Neural cell (in vitro differentiated cells): ENCODE results near the gene APBA2. TPM values are rescaled to one million over a fixed set of nuclear protein-coding genes. Genes with fewer than 3 reads are reported as not detected.

Source experiments
- H2AFZ ChIP-seq: fragments of 200-600, 300-800 bp; sonication (generic), shearing (Covaris generic); 2 replicates; pipeline ENCODE4 v1.6.0; 2014; ENCODE audit warnings: low read depth, mild to moderate bottlenecking, antibody characterized with exemption, low read length, moderate library complexity
- H3F3A ChIP-seq: fragments of 200-600 bp; shearing (Covaris generic); 2 replicates; pipeline ENCODE4 v1.6.1; 2016; ENCODE audit warnings: mild to moderate bottlenecking, moderate library complexity, mixed read lengths, antibody characterized with exemption, low read length; ENCODE audit not compliant: insufficient read depth, poor library complexity, severe bottlenecking
- H3K27ac ChIP-seq: fragments of 200-600, 300-800 bp; sonication (generic), shearing (Covaris generic); 2 replicates; pipeline ENCODE4 v1.5.1; 2014; ENCODE audit warnings: mild to moderate bottlenecking, low read length, moderate library complexity
- H3K27me3 ChIP-seq: fragments of 300-800, 200-600 bp; sonication (generic), shearing (Covaris generic); 2 replicates; pipeline ENCODE4 v1.6.0; 2014; ENCODE audit warnings: mild to moderate bottlenecking, low read depth, low read length, moderate library complexity; ENCODE audit not compliant: insufficient read depth
- H3K36me3 ChIP-seq: fragments of 300-800, 200-600 bp; sonication (generic), shearing (Covaris generic); 2 replicates; pipeline ENCODE4 v1.5.1; 2014; ENCODE audit warnings: mild to moderate bottlenecking, antibody characterized with exemption, low read length, moderate library complexity; ENCODE audit not compliant: insufficient read depth
- H3K4me2 ChIP-seq: fragments of 300-800, 200-600 bp; sonication (generic), shearing (Covaris generic); 2 replicates; pipeline ENCODE4 v1.6.0; 2014; ENCODE audit warnings: mild to moderate bottlenecking, low read length
- H3K4me3 ChIP-seq: fragments of 300-800, 200-600 bp; sonication (generic), shearing (Covaris generic); 2 replicates; pipeline ENCODE4 v1.5.1; 2014; ENCODE audit warnings: mild to moderate bottlenecking, low read length, moderate library complexity
- H3K79me2 ChIP-seq: fragments of 200-600 bp; shearing (Covaris generic); replicated peaks from 2 replicates; pipeline ENCODE4 v1.6.0; 2014; ENCODE audit warnings: mild to moderate bottlenecking, low read length, moderate library complexity; ENCODE audit not compliant: insufficient read depth
- H3K9ac ChIP-seq: fragments of 300-800, 200-600 bp; sonication (generic), shearing (Covaris generic); 2 replicates; pipeline ENCODE4 v1.6.1; 2016; ENCODE audit warnings: mild to moderate bottlenecking, low read length, mixed read lengths
- H3K9me2 ChIP-seq: fragments of 200-600 bp; shearing (Covaris generic); 2 replicates; pipeline ENCODE4 v1.6.1; 2016; ENCODE audit warnings: mild to moderate bottlenecking, low read length, mixed read lengths; ENCODE audit not compliant: insufficient read depth
- H3K9me3 ChIP-seq: fragments of 200-600, 300-800 bp; sonication (generic), shearing (Covaris generic); 2 replicates; pipeline ENCODE4 v1.6.1; 2016; ENCODE audit warnings: mild to moderate bottlenecking, mixed run types, low read length, moderate library complexity, mixed read lengths
- H4K20me1 ChIP-seq: fragments of 200-600 bp; shearing (Covaris generic); 2 replicates; pipeline ENCODE4 v1.6.1; 2016; ENCODE audit warnings: mild to moderate bottlenecking, mixed run types; ENCODE audit not compliant: insufficient read depth
- EP300 ChIP-seq: fragments of 450-650 bp; conservative IDR thresholded peaks from 2 replicates; pipeline ENCODE4 v1.6.1; 2014; ENCODE audit warnings: antibody characterized with exemption, mild to moderate bottlenecking, moderate library complexity; ENCODE audit not compliant: poor library complexity, severe bottlenecking
- EZH2 ChIP-seq: fragments of 200-600, 300-800 bp; shearing (Covaris generic), sonication (generic); IDR thresholded peaks from 2 replicates; pipeline ENCODE4 v1.6.1; 2014; ENCODE audit warnings: antibody characterized with exemption, low read length, borderline replicate concordance, mild to moderate bottlenecking; ENCODE audit not compliant: insufficient read depth, poor library complexity, severe bottlenecking
- MXI1 ChIP-seq: fragments of 450-650 bp; conservative IDR thresholded peaks from 2 replicates; pipeline ENCODE4 v1.6.1; 2014; ENCODE audit warnings: antibody characterized with exemption, mild to moderate bottlenecking; ENCODE audit not compliant: poor library complexity, severe bottlenecking
- POLR2AphosphoS5 ChIP-seq: IDR thresholded peaks from 2 replicates; pipeline ENCODE4 v1.6.1; 2012
- RAD21 ChIP-seq: fragments of 450-650 bp; conservative IDR thresholded peaks from 2 replicates; pipeline ENCODE4 v1.6.1; 2014; ENCODE audit warnings: antibody characterized with exemption, mild to moderate bottlenecking, moderate library complexity
- SMC3 ChIP-seq: fragments of 450-650 bp; conservative IDR thresholded peaks from 2 replicates; pipeline ENCODE4 v1.6.1; 2014; ENCODE audit warnings: antibody characterized with exemption, mild to moderate bottlenecking, moderate library complexity; ENCODE audit not compliant: poor library complexity
- TAF1 ChIP-seq: IDR thresholded peaks from 2 replicates; pipeline ENCODE4 v1.6.1; 2012; ENCODE audit warnings: low read depth
- polyA plus RNA-seq: library from polyadenylated mRNA; depleted of rRNA; stranded (reverse); fragments of >200 nt; gene quantifications from 2 replicates; pipeline ENCODE4 v1.2.3, GENCODE V29; 2014
- TF ChIP-seq, protein P1 (sequence below): IDR thresholded peaks from 2 replicates; pipeline ENCODE4 v1.6.1; 2012; ENCODE audit warnings: borderline replicate concordance
- TF ChIP-seq, protein P2 (sequence below): fragments of 450-650 bp; IDR thresholded peaks from 2 replicates; pipeline ENCODE4 v1.5.1; 2014; ENCODE audit warnings: antibody characterized with exemption, mild to moderate bottlenecking, moderate library complexity; ENCODE audit not compliant: poor library complexity, severe bottlenecking

APBA2 gene
- polyA plus RNA-seq, 1 donor from 2014 or later = 134 TPM

DNA sequence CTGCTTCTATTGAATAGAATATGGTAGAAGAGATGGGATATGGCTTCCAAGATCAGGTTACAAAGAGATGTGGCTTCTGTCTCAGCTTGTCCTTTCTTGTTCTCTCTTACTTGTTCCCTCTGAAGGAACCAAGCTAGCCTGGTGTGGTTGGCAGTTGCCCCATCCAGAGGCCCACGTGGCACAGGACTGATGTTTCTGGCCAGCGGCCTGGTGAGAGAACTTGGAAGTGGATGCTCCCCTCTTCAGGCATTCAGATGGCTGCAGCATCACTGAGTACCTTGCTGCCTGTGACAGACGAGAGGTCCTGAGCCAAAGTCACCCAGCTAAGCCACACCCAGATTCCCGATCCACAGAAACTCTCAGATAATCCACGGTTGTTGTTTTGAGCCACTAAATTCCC is 200.2 kb downstream of the APBA2 start:
- Histone ChIP-seq H3K9me3 (no peaks in the 10 kb centered on the region), H4K20me1 (no peaks in the 10 kb centered on the region), H3K27ac (no peak overlapping the region), H3K79me2 (no peaks in the 10 kb centered on the region), H3K27me3 (no peaks in the 10 kb centered on the region), H3K9ac (no peak overlapping the region), H3K4me2 (no peak overlapping the region), H3F3A (no peaks in the 10 kb centered on the region), H3K36me3 (no peaks in the 10 kb centered on the region), H2AFZ (no peak overlapping the region), H3K9me2 (no peaks in the 10 kb centered on the region), H3K4me3 (no peak overlapping the region)
- TF ChIP-seq MXI1 (no peak), TAF1 (no peak), RAD21 (no peak), SMC3 (no peak), EP300 (no peak), POLR2AphosphoS5 (no peak), EZH2 (no peak)
- TF ChIP-seq, protein P1, sequence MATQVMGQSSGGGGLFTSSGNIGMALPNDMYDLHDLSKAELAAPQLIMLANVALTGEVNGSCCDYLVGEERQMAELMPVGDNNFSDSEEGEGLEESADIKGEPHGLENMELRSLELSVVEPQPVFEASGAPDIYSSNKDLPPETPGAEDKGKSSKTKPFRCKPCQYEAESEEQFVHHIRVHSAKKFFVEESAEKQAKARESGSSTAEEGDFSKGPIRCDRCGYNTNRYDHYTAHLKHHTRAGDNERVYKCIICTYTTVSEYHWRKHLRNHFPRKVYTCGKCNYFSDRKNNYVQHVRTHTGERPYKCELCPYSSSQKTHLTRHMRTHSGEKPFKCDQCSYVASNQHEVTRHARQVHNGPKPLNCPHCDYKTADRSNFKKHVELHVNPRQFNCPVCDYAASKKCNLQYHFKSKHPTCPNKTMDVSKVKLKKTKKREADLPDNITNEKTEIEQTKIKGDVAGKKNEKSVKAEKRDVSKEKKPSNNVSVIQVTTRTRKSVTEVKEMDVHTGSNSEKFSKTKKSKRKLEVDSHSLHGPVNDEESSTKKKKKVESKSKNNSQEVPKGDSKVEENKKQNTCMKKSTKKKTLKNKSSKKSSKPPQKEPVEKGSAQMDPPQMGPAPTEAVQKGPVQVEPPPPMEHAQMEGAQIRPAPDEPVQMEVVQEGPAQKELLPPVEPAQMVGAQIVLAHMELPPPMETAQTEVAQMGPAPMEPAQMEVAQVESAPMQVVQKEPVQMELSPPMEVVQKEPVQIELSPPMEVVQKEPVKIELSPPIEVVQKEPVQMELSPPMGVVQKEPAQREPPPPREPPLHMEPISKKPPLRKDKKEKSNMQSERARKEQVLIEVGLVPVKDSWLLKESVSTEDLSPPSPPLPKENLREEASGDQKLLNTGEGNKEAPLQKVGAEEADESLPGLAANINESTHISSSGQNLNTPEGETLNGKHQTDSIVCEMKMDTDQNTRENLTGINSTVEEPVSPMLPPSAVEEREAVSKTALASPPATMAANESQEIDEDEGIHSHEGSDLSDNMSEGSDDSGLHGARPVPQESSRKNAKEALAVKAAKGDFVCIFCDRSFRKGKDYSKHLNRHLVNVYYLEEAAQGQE = no peak
- TF ChIP-seq, protein P2, sequence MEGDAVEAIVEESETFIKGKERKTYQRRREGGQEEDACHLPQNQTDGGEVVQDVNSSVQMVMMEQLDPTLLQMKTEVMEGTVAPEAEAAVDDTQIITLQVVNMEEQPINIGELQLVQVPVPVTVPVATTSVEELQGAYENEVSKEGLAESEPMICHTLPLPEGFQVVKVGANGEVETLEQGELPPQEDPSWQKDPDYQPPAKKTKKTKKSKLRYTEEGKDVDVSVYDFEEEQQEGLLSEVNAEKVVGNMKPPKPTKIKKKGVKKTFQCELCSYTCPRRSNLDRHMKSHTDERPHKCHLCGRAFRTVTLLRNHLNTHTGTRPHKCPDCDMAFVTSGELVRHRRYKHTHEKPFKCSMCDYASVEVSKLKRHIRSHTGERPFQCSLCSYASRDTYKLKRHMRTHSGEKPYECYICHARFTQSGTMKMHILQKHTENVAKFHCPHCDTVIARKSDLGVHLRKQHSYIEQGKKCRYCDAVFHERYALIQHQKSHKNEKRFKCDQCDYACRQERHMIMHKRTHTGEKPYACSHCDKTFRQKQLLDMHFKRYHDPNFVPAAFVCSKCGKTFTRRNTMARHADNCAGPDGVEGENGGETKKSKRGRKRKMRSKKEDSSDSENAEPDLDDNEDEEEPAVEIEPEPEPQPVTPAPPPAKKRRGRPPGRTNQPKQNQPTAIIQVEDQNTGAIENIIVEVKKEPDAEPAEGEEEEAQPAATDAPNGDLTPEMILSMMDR = no peak

DNA sequence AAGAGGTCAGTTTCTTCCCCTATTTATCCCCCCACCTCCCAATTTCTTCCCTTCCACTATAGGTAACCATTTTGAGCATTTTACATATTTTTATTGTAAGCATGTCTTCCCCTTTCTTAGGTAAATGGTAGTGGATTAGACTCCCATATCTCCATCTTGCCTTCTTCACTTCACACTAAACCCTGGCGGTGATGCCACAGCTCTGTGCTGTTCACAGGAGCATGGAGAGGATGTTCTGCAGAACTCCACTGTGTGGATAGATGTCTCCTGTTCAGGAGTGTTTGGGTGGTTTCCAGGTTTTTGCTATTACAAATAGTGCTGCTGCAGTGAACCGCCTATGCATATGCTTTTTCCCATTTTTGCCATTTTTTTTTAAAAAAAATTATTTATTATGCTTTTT is 201.1 kb downstream of the APBA2 start:
- no peak overlapping the region for H3K4me3 ChIP-seq
- TF ChIP-seq, protein P1 = no peak
- no peak for TF ChIP-seq TAF1
- TF ChIP-seq, protein P2 = no peak
- no peak for TF ChIP-seq MXI1
- TF ChIP-seq EZH2 = no peak
- no peak for TF ChIP-seq RAD21
- TF ChIP-seq POLR2AphosphoS5 = no peak
- H3K27ac ChIP-seq = no peak overlapping the region

More for the DNA sequence above, 201.1 kb downstream of the APBA2 start:
- H3K9ac ChIP-seq = no peak overlapping the region
- no peaks in the 10 kb centered on the region for H3K9me3 ChIP-seq
- H3K36me3 ChIP-seq = no peaks in the 10 kb centered on the region
- no peaks in the 10 kb centered on the region for H4K20me1 ChIP-seq
- no peaks in the 10 kb centered on the region for H3F3A ChIP-seq
- H3K27me3 ChIP-seq = no peaks in the 10 kb centered on the region
- H3K4me2 ChIP-seq = no peak overlapping the region
- H2AFZ ChIP-seq = no peak overlapping the region
- no peaks in the 10 kb centered on the region for H3K9me2 ChIP-seq
- H3K79me2 ChIP-seq = no peaks in the 10 kb centered on the region
